Iris pigment epithelial cell (primary cell): ENCODE data around the gene ZCCHC3.

Source experiments
- DNase-seq: peaks from one replicate; pipeline ENCODE4 v3.0.0-alpha.2; 2011; ENCODE audit warnings: low read depth

Gene ZCCHC3

GRCh38 chr20:284172-284571, 13.2 kb upstream of the ZCCHC3 start:
- DNase-seq: no peak

- no peak for DNase-seq
Measured at GRCh38 chr20:286508-286907, 10.9 kb upstream of the ZCCHC3 start.

GRCh38 chr20:288956-289692, 8.2 kb upstream of the ZCCHC3 start:
- DNase-seq: no peak

GRCh38 chr20:289693-290083, 7.7 kb upstream of the ZCCHC3 start:
- DNase-seq: no peak

GRCh38 chr20:290084-290831, 7.1 kb upstream of the ZCCHC3 start, which contains the start of gene C20orf96:
TSS of gene C20orf96 (minus strand) at chr20:290750. CDS start at chr20:290610, 140 bp downstream.
- peak; percentile 94 for DNase-seq

- DNase-seq: no peak
Measured at GRCh38 chr20:294602-295001, 2.8 kb upstream of the ZCCHC3 start.

- DNase-seq: no peak
Measured at GRCh38 chr20:295804-296203, 1.6 kb upstream of the ZCCHC3 start.

- peak; percentile 84 for DNase-seq
Measured at GRCh38 chr20:297925-298775, 780 bp downstream of the ZCCHC3 start.

GRCh38 chr20:298776-299391, 1.5 kb downstream of the ZCCHC3 start:
- DNase-seq: no peak

GRCh38 chr20:300345-300990, 3.1 kb downstream of the ZCCHC3 start:
- no peak for DNase-seq

- no peak for DNase-seq
Measured at GRCh38 chr20:301886-302848, 4.8 kb downstream of the ZCCHC3 start.

GRCh38 chr20:305745-306144, 8.4 kb downstream of the ZCCHC3 start:
- DNase-seq: no peak

- no peak for DNase-seq
Measured at GRCh38 chr20:308427-309038, 11.2 kb downstream of the ZCCHC3 start.

GRCh38 chr20:309306-309840, 12.0 kb downstream of the ZCCHC3 start:
- no peak for DNase-seq

GRCh38 chr20:309841-310644, 12.7 kb downstream of the ZCCHC3 start:
- DNase-seq: peak; percentile 99

- DNase-seq: no peak
Measured at GRCh38 chr20:310645-311044, 13.3 kb downstream of the ZCCHC3 start.

GRCh38 chr20:311609-312008, 14.2 kb downstream of the ZCCHC3 start:
- no peak for DNase-seq

- no peak for DNase-seq
Measured at GRCh38 chr20:312067-312466, 14.7 kb downstream of the ZCCHC3 start.

GRCh38 chr20:312866-313265, 15.5 kb downstream of the ZCCHC3 start:
- DNase-seq: no peak
